A673 (cell line): ENCODE measurements around the gene CWC15.

Source experiments
- EZH2 ChIP-seq: fragments of 200-600 bp; sonication (generic); IDR thresholded peaks from 2 replicates; pipeline ENCODE4 v1.6.1; 2017; ENCODE audit warnings: borderline replicate concordance, low read depth, mild to moderate bottlenecking, mixed read lengths, antibody characterized with exemption, low read length; ENCODE audit not compliant: poor library complexity, severe bottlenecking
- TF ChIP-seq, protein P1 (sequence below): fragments of 300-800, 200-600 bp; sonication (generic); conservative IDR thresholded peaks from 2 replicates; pipeline ENCODE4 v1.5.1; 2017; ENCODE audit warnings: low read depth, mild to moderate bottlenecking, antibody characterized with exemption, low read length, moderate library complexity, mixed read lengths

DNA sequence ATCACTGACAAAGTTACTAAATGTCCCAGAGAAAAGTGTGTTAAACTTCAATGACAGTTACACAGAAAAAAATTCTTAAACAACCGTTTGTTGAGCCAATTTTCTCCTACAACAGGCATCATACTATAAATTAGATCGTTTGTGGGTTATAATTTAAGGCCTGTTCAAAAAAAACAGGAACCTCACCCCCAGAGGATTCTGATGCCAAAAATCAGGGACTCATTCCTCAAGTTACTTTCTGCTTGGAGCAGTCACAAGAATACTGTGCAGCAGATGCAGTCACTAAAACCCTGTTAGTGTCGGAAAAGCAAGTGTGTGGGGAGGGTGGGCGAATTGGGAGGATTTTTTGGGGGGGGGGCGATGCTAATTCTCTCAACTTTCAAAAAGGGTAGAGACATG is 657 bp downstream of the CWC15 start:
- TF ChIP-seq, protein P1, sequence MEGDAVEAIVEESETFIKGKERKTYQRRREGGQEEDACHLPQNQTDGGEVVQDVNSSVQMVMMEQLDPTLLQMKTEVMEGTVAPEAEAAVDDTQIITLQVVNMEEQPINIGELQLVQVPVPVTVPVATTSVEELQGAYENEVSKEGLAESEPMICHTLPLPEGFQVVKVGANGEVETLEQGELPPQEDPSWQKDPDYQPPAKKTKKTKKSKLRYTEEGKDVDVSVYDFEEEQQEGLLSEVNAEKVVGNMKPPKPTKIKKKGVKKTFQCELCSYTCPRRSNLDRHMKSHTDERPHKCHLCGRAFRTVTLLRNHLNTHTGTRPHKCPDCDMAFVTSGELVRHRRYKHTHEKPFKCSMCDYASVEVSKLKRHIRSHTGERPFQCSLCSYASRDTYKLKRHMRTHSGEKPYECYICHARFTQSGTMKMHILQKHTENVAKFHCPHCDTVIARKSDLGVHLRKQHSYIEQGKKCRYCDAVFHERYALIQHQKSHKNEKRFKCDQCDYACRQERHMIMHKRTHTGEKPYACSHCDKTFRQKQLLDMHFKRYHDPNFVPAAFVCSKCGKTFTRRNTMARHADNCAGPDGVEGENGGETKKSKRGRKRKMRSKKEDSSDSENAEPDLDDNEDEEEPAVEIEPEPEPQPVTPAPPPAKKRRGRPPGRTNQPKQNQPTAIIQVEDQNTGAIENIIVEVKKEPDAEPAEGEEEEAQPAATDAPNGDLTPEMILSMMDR = no peak
- no peak for TF ChIP-seq EZH2
